Mucosa of rectum (tissue), 2 donors: ENCODE measurements around the gene STX18.

Source experiments
- H3K27ac ChIP-seq, 2 donors: one replicate each; pipeline ENCODE4 v1.7.0; 2013; ENCODE audit warnings: inconsistent platforms in 2 of 2, low read depth in 2 of 2, low read length in 2 of 2
- H3K27me3 ChIP-seq, 2 donors: one replicate each; pipeline ENCODE4 v1.7.0; 2013; ENCODE audit warnings: low read length in 2 of 2; ENCODE audit not compliant: control insufficient read depth in 2 of 2, insufficient read depth in 2 of 2
- H3K36me3 ChIP-seq, 2 donors: one replicate each; pipeline ENCODE4 v1.7.0; 2013; ENCODE audit warnings: low read length in 2 of 2; ENCODE audit not compliant: control insufficient read depth in 2 of 2, insufficient read depth in 2 of 2
- H3K4me1 ChIP-seq, 2 donors: one replicate each; pipeline ENCODE4 v1.7.0; 2013; ENCODE audit warnings: low read length in 2 of 2, mild to moderate bottlenecking in 1 of 2; ENCODE audit not compliant: control insufficient read depth in 2 of 2, insufficient read depth in 2 of 2
- H3K4me3 ChIP-seq, 2 donors: one replicate each; pipeline ENCODE4 v1.7.0; 2013; ENCODE audit warnings: low read length in 2 of 2
- H3K9ac ChIP-seq, 2 donors: one replicate each; pipeline ENCODE4 v1.7.0; 2013; ENCODE audit warnings: low read length in 2 of 2, low read depth in 1 of 2, mild to moderate bottlenecking in 1 of 2
- H3K9me3 ChIP-seq, 2 donors: one replicate each; pipeline ENCODE4 v1.7.0; 2013; ENCODE audit warnings: low read length in 2 of 2; ENCODE audit not compliant: control insufficient read depth in 2 of 2
- donor health status: healthy.
- donor health status: Normal muscosa, but diverticular disease.

Gene STX18

DNA sequence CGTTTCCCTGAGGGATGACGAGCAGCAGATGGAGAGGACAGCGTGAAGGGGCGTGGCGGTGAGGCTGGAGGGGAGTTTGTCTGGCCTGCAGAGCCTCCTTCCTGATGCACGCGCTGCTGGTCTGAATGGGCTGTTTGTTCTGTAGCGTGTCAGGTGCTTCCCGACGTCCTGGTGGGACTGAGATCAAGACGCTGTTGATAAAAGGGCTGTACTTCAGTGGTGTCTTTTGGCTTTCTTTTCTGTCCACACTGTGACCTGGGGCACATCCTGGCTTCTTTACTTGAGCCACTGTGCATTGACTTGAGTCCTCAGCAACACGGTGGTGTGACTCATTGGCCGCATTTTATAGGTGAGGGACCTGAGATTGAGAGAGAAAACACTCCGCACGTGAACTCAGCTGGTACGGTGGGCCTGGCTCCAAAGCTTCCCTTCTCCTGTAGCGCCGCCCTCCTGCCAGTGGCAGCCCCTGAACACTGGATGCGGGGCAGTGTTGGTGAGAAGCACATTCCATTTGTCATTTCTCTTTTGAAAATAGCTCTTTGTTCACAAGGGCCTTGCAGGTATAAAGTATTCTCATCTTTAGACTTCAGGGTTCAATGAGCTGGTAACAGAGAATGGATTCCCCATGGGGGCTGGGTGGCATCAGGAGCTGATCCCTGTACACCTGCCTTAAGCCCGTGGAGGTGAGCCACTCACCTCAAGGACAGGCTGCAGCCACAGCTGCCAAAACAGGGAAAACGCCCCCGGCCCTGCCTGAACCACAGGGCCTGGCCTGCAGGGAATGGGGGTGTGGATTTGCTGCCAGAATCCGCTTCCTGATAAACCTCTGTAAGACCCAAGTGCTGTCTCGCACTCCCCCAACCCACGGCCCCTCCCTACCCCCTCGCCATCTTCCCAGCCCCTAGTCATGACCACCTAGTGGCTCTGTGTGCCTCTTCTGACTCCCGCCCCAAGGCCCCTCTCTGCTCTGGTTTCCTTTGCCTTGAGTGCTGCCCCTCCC lies 125.7 kb downstream of the STX18 start:
- Histone ChIP-seq H3K9me3 (no peaks in the 10 kb centered on the region), H3K9ac (no peak overlapping the region), H3K4me1 (no peaks in the 10 kb centered on the region), H3K27ac (no peak overlapping the region), H3K27me3 (no peaks in the 10 kb centered on the region), H3K4me3 (no peak overlapping the region), H3K36me3 (peaks cover 23 to 30% of the 10 kb centered on the region in 2 donors)

DNA sequence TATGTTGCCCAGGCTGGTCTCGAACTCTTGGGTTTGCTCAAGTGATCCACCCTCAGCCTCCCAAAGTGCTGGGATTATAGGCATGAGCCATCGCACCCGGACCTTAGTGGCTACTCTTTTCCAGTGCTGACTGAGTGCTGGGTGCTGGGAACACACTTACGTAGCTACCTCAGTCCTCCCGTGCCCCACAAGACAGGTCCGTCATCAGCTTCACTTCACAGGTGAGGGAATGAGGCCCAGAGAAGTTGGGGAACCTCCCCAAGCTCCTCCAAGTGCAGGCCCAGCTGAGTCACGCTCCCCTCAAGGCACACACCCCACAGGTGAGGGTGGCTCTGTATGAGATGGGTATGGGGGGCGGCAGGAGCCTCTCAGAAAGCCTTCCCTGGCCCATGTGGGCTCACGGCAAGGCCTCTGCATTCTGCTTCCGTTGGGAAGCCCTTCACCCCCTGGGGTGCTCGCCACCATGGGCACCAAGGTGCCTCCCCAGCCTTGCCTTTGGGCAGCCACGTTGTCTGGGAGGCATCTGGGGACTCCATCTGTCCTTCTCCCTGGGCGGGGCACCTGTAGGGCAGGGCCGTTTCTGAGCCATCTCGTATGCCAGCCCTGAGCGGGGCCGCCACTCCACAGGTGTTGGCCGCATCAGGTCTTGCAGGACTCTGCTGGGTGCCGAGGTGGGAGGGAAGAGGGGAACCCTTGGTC lies 126.6 kb downstream of the STX18 start:
- no peaks in the 10 kb centered on the region for H3K27me3 ChIP-seq
- H3K4me1 ChIP-seq, result no peaks in the 10 kb centered on the region
- peaks cover 15 to 24% of the 10 kb centered on the region in 2 donors for H3K36me3 ChIP-seq

DNA sequence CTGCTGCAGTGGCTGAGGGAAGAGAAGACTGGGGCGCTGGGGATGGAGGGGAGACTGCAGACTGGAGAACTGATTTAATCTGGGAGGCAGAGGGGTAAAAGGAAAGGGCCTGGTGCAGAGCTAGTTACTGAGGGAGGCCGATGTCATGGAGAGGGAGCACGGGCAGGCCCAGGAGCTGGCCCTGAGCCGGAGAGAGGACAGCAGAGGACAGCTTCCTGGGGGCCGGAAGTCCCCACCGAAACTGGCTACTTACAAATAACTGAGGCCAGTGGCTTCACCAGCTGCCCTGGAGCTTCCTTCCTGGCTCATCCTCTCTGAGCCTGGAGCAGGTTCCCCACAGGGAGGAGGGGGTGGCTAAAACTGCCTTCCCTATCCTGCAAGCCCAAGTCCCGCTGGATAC lies 128.0 kb downstream of the STX18 start:
- H3K9me3 ChIP-seq, result no peaks in the 10 kb centered on the region
- H3K27me3 ChIP-seq, result no peaks in the 10 kb centered on the region
- H3K4me3 ChIP-seq, result no peak overlapping the region
- no peak overlapping the region for H3K27ac ChIP-seq
- H3K4me1 ChIP-seq, result no peaks in the 10 kb centered on the region
- peaks cover 3 to 10% of the 10 kb centered on the region in 2 donors for H3K36me3 ChIP-seq
- no peak overlapping the region for H3K9ac ChIP-seq

More for the DNA sequence above, 126.6 kb downstream of the STX18 start:
- Histone ChIP-seq H3K4me3 (no peak overlapping the region), H3K27ac (no peak overlapping the region), H3K9ac (no peak overlapping the region), H3K9me3 (no peaks in the 10 kb centered on the region)

DNA sequence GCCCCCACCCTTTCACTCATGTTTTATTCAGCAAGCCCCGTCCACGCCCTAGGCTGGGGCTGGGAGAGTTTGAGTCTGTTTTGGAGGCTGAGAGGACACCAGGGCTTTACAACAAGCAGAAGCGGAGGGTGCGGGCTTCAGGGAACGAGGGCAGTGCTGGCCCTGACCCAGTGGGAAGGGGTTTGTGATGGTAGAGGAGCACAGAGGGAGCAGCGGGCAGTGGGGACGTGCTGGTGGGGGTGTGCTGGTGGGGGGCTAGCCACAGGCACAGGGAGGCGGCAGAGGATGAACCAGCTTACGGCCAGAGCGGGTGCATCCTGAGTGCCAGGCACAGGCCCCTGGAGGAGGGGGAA lies 128.5 kb downstream of the STX18 start:
- H3K9me3 ChIP-seq, result no peaks in the 10 kb centered on the region
- no peak overlapping the region for H3K4me3 ChIP-seq
- peaks cover 0 to 5% of the 10 kb centered on the region in 2 donors for H3K36me3 ChIP-seq
- no peaks in the 10 kb centered on the region for H3K4me1 ChIP-seq
- no peaks in the 10 kb centered on the region for H3K27me3 ChIP-seq
- H3K9ac ChIP-seq, result no peak overlapping the region
- H3K27ac ChIP-seq, result no peak overlapping the region

DNA sequence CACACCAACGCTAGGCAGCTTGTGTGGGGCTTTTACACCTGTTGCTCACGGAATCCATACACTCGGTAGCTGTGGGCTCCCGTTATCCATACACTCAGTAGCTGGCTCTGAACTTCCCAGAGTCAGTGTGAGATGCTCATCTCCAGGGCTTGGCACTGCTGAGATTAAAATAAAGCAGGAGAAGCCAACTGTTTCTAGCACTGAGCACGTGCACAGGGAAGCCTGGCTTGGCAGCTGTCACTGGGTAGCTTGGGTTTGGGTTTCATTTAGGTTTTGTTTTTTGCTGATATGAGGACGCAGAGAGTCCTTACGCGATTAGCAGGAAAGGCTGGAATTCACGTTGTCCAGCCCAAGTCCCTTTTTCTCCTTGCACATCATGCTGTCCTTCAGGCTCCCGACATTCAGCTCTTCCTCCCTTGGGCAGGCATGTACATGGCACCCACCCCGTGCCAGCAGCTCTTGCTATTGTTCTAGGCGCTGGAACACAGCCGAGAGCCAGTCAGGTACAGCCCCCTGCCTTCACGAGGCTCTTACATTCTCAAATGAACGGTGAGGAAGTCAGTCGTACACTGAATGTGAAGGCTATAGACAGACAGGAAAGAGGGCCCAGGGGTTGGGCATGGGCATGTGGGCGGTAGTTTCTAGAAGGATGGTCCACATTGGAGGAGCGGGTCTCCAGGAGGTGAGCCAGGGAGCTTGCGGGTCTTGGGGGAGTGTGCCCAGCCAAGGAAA lies 129.0 kb downstream of the STX18 start:
- Histone ChIP-seq H3K36me3 (peaks cover 0 to 2% of the 10 kb centered on the region in 2 donors), H3K4me3 (no peak overlapping the region), H3K9ac (no peak overlapping the region), H3K4me1 (no peaks in the 10 kb centered on the region), H3K27ac (no peak overlapping the region), H3K9me3 (no peaks in the 10 kb centered on the region), H3K27me3 (no peaks in the 10 kb centered on the region)

DNA sequence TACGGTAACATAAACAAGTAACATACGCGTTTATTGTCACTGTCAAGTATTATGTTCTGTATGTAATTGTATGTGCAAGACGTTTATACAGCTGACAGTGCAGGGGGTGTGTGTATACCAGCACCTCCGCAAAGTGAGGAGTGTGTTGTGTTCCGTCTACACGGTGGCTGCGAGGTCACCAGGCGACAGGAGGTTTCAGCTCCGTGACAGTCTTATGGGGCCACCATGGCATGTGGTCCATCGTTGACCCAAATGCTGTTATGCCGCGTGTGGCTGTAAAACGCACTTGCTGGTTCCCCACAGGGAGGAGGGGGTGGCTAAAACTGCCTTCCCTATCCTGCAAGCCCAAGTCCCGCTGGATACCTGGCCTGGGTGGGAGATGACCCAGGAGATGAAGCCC lies 129.9 kb downstream of the STX18 start:
- peaks cover 0 to 2% of the 10 kb centered on the region in 2 donors for H3K36me3 ChIP-seq

DNA sequence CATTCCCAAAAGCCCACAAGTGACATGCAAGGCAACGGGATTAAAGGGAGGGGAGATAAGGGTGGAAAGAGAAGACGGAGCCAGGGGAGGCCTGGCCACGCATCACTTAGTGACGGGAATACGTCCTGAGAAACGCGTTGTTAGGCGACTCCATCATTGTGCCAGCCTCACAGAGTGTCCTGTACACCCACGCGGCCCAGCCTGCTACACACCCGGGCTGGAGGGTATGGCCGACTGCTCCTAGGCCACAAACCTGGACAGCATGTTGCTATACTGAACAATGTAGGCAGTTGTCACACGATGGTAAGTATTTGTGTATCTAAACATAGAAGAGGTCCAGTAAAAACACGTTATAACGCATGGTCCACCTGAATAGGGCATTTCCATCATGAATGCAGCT lies 131.6 kb downstream of the STX18 start:
- H3K27me3 ChIP-seq, result peaks cover 0 to 3% of the 10 kb centered on the region in 2 donors
- H3K36me3 ChIP-seq, result no peaks in the 10 kb centered on the region
- no peaks in the 10 kb centered on the region for H3K4me1 ChIP-seq
- H3K27ac ChIP-seq, result no peak overlapping the region
- H3K9me3 ChIP-seq, result no peaks in the 10 kb centered on the region
- no peak overlapping the region for H3K9ac ChIP-seq
- no peak overlapping the region for H3K4me3 ChIP-seq

More for the DNA sequence above, 129.9 kb downstream of the STX18 start:
- Histone ChIP-seq H3K27ac (no peak overlapping the region), H3K4me3 (no peak overlapping the region), H3K9ac (no peak overlapping the region), H3K9me3 (no peaks in the 10 kb centered on the region), H3K4me1 (no peaks in the 10 kb centered on the region), H3K27me3 (peaks cover 0 to 3% of the 10 kb centered on the region in 2 donors)

DNA sequence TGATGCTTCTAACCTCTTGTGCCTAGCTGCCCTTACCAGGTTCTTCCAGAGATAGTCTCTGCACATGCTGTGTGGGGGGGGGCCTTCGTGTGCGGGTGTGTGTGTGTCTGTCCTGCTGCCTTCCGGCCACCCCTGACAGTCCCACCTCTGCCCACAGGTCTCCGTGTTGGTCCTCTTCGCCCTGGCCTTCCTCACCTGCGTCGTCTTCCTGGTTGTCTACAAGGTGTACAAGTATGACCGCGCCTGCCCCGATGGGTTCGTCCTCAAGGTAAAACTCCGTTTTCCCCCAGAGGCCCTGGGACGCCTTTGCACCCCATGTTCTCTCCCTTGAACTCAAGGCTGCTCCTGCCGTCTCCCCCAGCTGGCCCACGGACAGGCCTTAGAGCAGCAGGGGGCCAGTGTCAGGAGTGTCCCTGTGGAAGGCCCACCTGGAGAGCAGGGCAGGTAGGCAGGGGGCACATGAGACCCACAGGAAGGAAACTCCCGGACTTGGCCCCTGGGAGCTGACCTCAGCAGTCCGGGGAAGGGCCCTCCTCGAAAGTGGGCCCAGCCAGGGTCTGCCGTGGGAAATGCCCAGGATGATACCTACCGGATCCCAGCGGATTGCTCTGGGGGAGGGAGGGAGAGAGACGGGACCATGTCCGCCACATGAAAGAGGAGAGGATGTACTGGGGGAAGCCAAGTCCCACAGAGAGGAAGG lies 132.3 kb downstream of the STX18 start:
- Histone ChIP-seq H3K4me1 (no peaks in the 10 kb centered on the region), H3K9me3 (no peaks in the 10 kb centered on the region), H3K27ac (no peak overlapping the region), H3K9ac (no peak overlapping the region), H3K36me3 (no peaks in the 10 kb centered on the region), H3K27me3 (peaks cover 0 to 3% of the 10 kb centered on the region in 2 donors), H3K4me3 (no peak overlapping the region)

DNA sequence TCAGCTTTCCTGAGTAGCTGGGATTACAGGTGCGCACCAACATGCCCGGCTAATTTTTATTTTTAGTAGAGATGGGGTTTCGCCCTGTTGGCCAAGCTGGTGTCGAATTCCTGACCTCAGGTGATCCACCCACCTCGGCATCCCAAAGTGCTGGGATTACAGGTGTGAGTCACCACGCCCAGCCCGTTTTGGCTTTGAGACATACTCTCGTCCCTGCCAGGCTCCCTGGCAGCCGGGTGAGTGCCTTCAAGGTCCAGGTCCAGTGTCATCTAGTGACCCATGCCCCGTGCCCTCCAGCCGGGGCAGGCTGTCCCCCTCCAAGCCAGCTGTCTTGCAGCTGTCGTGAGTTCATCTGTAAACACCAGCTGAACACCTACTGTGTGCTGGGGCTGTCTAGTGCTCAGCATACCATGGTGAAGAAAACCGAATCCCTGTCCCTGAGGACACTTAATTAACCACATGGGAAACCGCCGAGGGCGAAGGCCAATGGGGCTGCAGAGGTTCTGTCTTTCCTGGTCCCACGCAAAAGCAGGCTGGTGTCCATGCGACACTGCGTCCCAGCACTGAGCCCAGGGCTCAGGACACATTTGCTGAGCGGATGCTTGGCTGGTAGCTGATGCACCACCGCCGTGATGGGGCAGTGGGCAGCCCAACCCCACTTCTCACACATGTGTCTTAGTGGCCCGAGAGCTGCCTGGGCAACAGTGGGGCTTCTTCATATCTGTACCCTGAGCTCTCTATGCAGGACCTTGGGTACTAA lies 133.1 kb downstream of the STX18 start:
- H3K36me3 ChIP-seq, result no peaks in the 10 kb centered on the region
- no peak overlapping the region for H3K9ac ChIP-seq
- no peaks in the 10 kb centered on the region for H3K4me1 ChIP-seq
- H3K4me3 ChIP-seq, result no peak overlapping the region
- no peak overlapping the region for H3K27ac ChIP-seq
- no peaks in the 10 kb centered on the region for H3K9me3 ChIP-seq
- peaks cover 0 to 3% of the 10 kb centered on the region in 2 donors for H3K27me3 ChIP-seq
